GM12892 (cell line): Measurements from ENCODE around the gene FNDC1.

Source experiments
- POLR2A ChIP-seq: IDR thresholded peaks from 2 replicates; pipeline ENCODE4 v1.6.1; 2011; ENCODE audit warnings: low read depth, low read length, control low read depth
- TAF1 ChIP-seq: IDR thresholded peaks from 2 replicates; pipeline ENCODE4 v1.6.1; 2011; ENCODE audit warnings: low read depth, mild to moderate bottlenecking, control low read depth, low read length, borderline replicate concordance

DNA sequence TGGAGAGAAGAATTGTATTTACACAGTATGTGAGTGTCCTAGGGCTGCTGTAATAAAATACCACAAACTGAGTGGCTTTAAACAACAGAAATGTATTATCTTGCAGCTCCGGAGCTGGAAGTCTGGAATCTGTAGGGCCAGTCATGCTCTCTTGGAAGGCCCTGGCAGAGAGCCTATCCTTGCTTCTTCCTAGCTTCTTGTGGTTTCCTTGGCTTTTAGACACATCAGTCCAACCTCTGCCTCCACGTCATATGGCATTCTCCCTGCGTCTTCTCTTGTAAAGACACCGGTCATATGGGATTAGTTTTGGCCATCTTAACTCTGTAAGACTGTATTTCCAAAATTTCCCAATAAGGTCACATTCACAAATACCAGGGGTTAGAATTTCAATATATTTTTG is 10.8 kb downstream of the FNDC1 start:
- TF ChIP-seq TAF1 (no peak), POLR2A (no peak)
